HG02981 (cell line): ENCODE results near the gene NPAS2.

Experiments
- ATAC-seq: cut with Tn5 transposase; IDR thresholded peaks from one replicate; pipeline ENCODE4 v1.9.1; 2021; ENCODE audit warnings: mild to moderate bottlenecking, moderate library complexity; ENCODE audit not compliant: unreplicated experiment

Gene NPAS2

GRCh38 chr2:100820523-100821254 lies 750 bp downstream of the NPAS2 start:
- no peak for ATAC-seq

DNA sequence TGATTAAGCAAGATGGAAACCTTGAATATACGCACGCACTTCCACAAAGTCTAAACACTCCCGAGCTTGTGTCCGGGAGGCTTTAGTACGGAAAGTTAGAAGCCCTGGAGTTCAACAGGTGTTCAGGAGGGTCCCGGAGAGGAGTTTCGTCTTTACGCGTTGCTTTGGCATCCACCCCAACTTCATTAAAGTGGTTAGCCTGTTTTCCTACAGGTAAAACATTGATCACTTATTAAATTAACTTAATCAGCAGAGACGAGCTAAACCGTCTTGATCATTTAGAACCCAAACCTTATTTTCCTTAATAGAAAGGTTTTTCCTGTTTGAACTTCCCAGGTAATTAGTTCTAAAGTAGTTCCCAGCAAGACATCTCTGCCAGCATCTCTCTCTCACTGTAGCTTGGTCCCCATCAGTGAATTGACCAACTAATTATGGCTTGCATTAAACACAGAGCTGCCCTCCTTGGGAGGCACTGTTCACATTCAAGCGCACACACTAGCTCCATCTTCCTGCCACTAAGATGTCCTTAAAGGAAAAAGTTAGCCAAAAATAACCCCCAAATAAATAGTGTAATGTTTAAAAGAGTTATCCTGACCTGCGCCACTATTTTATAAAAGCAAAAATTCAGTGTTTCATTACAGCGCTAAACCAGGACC lies 1.4 kb downstream of the NPAS2 start:
- no peak for ATAC-seq

DNA sequence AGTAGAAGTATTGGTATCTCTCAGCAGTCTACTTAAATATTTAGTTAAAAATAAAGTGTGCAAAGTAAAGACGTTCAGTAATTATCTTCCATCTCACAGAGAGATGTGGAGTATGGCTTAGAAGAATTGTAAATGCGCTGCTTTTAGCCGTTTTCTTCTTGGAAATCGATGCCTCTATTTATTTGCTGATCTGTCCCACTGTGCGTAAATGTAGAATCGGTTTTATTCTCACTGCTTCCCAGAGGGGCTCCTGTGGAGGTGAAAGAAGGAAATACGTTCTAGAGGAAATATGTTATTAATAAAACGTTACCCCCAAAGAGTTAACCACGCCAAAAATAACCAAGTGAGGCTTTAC lies 1.9 kb downstream of the NPAS2 start:
- no peak for ATAC-seq

GRCh38 chr2:100822587-100823248 lies 2.8 kb downstream of the NPAS2 start:
- no peak for ATAC-seq

- ATAC-seq, result no peak
Measured at GRCh38 chr2:100823665-100824438, 3.9 kb downstream of the NPAS2 start.

DNA sequence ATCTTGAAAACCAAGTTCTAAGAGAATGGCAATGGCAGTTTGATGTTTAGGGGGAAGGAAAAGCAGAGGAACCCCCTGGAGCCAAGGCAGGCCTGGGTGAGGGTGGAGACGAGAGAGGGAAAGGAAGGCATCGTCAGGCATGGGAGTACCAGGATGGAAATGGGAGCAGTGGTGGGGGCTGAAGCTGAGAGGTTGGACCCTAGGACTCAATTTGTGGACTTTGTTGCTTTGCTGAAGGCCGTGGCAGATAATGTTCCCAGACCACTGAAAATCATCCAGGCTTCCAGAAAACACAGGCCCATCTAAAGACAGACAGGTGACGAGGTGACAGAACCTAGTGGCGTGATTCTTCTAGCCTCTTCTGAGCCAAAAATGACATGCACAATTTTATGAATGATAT lies 4.9 kb downstream of the NPAS2 start:
- ATAC-seq, result no peak

DNA sequence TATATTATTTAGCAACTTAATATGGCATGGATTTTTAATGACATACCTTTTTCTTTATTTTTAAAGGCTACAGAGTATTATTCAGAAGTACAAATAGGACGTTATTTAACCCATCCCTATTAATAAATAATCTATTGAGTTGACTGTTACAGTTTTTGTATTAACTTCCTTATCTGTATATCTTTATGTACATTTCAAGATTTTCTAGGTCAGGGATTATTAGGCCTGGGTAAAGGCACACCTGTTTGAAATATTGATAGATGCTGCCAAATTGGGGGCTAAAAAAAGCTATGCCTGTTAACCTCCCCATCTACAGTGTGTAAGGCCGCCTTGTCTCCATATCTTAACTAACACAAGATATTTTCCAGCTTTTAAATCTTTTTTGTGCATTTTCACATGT lies 6.6 kb downstream of the NPAS2 start:
- ATAC-seq, result no peak

- ATAC-seq, result no peak
Measured at GRCh38 chr2:100831158-100831750, 11.3 kb downstream of the NPAS2 start.

DNA sequence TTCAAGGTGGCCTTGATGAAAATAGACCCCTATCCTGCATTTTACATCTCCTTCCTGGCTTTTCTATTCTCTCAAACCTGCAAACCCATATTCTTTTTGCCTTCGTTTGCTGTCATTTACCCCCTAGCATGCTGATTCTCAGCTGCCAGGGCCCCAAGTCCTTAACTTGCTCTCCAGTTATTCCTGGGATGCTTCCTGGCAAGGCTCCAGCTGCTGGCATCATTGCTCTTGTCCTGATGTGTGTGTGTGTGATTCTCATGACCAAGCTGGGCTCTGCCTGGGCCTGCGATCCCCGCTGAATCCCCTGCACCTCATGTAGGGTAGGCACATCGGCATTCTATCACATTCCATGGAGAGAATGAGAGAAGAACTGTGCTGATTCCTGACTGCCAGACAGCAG lies 11.9 kb downstream of the NPAS2 start:
- no peak for ATAC-seq

GRCh38 chr2:100832885-100833284 lies 12.9 kb downstream of the NPAS2 start:
- no peak for ATAC-seq

- no peak for ATAC-seq
Measured at GRCh38 chr2:100833331-100833730, 13.4 kb downstream of the NPAS2 start.

DNA sequence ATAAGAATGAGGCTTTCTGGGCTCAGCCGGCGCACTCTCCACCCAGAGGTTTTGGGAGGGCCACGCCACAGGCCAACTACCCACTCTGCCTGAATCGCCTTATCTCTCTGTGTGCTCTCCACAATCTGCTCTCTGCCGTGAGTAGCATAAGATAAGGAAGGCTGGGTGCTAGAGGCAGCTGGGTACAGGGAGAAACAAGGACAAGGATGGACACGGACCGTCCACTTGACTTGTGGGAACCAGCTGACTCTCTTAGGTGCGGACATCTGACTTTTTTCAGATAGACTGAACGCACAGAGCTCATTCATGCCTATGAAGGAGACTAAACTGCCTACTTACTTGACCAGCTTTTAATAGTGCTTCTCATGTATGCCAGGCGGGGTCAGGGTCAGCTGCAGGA lies 14.3 kb downstream of the NPAS2 start:
- no peak for ATAC-seq

GRCh38 chr2:100835006-100835659 lies 15.2 kb downstream of the NPAS2 start:
- no peak for ATAC-seq

- ATAC-seq, result no peak
Measured at GRCh38 chr2:100840519-100840918, 20.6 kb downstream of the NPAS2 start.

- ATAC-seq, result no peak
Measured at GRCh38 chr2:100842241-100842922, 22.4 kb downstream of the NPAS2 start.

DNA sequence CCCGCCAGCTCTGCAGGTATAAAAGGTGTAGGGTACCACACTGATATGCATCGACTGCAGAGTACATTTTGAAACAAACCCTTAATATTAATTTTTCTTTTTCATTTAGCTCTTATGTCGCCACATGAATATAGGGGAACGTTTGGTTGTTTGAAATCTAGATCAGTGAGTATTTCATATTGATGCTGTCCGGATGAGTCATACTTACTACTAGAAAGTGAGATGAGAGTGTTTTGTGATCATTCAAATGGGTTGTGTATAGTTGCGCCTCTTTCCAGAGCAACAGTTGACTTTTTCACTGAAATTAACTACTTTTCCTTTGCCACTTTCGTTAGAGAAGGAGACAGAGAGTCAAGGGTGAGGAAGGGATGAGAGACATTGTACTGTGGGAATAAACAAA lies 24.6 kb downstream of the NPAS2 start:
- no peak for ATAC-seq

- no peak for ATAC-seq
Measured at GRCh38 chr2:100845141-100845991, 25.4 kb downstream of the NPAS2 start.

DNA sequence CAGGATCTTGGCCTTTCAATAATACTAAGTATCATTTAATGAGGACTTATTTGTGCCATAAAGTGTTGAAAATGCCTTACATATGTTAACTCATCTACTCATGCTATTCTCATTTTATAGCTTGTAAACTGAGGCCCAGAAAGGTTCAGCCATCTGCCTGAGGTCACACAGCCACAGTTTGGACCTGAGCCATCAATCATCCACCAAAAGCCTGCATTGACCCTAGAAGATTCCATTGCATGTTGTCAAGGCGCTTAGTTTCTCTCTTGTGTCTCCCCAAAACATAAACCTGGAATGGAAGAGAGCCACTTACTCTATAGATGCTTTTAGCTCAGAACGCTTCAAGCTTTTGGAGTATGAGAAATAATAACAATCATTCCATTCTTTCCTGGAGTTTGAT lies 26.8 kb downstream of the NPAS2 start:
- no peak for ATAC-seq

GRCh38 chr2:100852447-100852846 lies 32.5 kb downstream of the NPAS2 start:
- ATAC-seq, result no peak
